ENCODE data around the gene ELF1.

DNA sequence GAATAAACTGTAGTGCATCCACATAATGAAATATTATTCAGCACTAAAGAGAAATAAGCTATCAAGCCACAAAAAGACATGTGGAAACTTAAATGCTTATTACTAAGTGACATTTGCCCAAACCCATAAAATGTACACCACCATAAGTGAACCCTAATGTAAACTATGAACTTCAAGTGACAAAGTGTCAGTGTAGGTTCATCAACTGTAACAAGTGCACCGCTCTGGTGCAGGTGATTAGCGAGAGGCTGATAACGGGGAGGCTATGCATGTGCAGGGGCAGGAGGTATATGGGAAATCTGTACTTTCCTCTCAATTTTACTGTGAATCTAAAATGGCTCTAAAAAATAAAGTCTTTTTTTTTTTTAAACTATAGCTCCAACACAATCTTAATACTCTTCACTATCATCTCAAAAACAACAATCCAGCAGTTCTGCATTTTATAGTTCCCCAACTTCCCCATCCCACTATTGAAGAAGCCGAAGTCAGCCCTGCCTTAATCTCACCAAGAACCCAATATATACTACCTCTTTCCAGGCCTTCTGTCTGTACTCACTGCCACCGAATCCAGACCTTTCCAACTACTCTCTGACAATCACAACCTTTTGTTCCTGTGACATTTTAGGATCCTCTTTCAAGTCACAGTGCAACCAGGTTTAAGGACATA lies 22.6 kb downstream of the ELF1 start:
- TF ChIP-seq KDM5A (IDR thresholded peaks at IDR 0.05) (no peak), SREBF2 (IDR thresholded peaks at IDR 0.05) (no peak), SMC3 (IDR thresholded peaks at IDR 0.05) (no peak), POLR2A (IDR thresholded peaks at IDR 0.05; ENCODE audit: low read length) (no peak)
- TF ChIP-seq, protein P1, sequence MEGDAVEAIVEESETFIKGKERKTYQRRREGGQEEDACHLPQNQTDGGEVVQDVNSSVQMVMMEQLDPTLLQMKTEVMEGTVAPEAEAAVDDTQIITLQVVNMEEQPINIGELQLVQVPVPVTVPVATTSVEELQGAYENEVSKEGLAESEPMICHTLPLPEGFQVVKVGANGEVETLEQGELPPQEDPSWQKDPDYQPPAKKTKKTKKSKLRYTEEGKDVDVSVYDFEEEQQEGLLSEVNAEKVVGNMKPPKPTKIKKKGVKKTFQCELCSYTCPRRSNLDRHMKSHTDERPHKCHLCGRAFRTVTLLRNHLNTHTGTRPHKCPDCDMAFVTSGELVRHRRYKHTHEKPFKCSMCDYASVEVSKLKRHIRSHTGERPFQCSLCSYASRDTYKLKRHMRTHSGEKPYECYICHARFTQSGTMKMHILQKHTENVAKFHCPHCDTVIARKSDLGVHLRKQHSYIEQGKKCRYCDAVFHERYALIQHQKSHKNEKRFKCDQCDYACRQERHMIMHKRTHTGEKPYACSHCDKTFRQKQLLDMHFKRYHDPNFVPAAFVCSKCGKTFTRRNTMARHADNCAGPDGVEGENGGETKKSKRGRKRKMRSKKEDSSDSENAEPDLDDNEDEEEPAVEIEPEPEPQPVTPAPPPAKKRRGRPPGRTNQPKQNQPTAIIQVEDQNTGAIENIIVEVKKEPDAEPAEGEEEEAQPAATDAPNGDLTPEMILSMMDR (IDR thresholded peaks at IDR 0.05), result no peak
